MM.1S (cell line): ENCODE results near the gene HDLBP.

ENCODE experiments used
- DNase-seq: peaks from one replicate; pipeline ENCODE4 v3.0.0-alpha.2; 2015
- H2AFZ ChIP-seq: fragments of 300-600 bp; sonication (generic); 2 replicates; pipeline ENCODE4 v1.6.0; 2016; ENCODE audit warnings: antibody characterized with exemption, low read length
- H3F3A ChIP-seq: fragments of 300-600 bp; sonication (generic); 2 replicates; pipeline ENCODE4 v1.6.1; 2016; ENCODE audit warnings: mild to moderate bottlenecking, antibody characterized with exemption, low read length, moderate library complexity, mixed read lengths; ENCODE audit not compliant: insufficient read depth
- H3K27ac ChIP-seq: fragments of 300-600 bp; sonication (generic); 2 replicates; pipeline ENCODE4 v1.5.1; 2016; ENCODE audit warnings: mild to moderate bottlenecking, low read length
- H3K27me3 ChIP-seq: fragments of 300-600 bp; sonication (generic); replicated peaks from 2 replicates; pipeline ENCODE4 v1.6.0; 2016; ENCODE audit warnings: low read length; ENCODE audit not compliant: insufficient read depth
- H3K36me3 ChIP-seq: fragments of 300-600 bp; sonication (generic); replicated peaks from 2 replicates; pipeline ENCODE4 v1.6.1; 2016; ENCODE audit warnings: mild to moderate bottlenecking, low read length, mixed read lengths; ENCODE audit not compliant: insufficient read depth
- H3K4me1 ChIP-seq: fragments of 300-600 bp; sonication (generic); 2 replicates; pipeline ENCODE4 v1.6.1; 2016; ENCODE audit warnings: low read length, mixed read lengths
- H3K4me2 ChIP-seq: fragments of 300-600 bp; sonication (generic); 2 replicates; pipeline ENCODE4 v1.6.0; 2016; ENCODE audit warnings: low read depth, low read length
- H3K4me3 ChIP-seq: fragments of 300-600 bp; sonication (generic); 2 replicates; pipeline ENCODE4 v1.5.1; 2016; ENCODE audit warnings: low read length, mixed read lengths
- H3K79me2 ChIP-seq: fragments of 300-600 bp; sonication (generic); 2 replicates; pipeline ENCODE4 v1.6.1; 2016; ENCODE audit warnings: mixed run types, low read length, mixed read lengths
- H3K9ac ChIP-seq: fragments of 300-600 bp; sonication (generic); 2 replicates; pipeline ENCODE4 v1.6.1; 2016; ENCODE audit warnings: low read length, mixed read lengths
- H3K9me2 ChIP-seq: fragments of 300-600 bp; sonication (generic); replicated peaks from 2 replicates; pipeline ENCODE4 v1.6.1; 2016; ENCODE audit warnings: mild to moderate bottlenecking, low read length, mixed read lengths; ENCODE audit not compliant: insufficient read depth
- H3K9me3 ChIP-seq: fragments of 300-600 bp; sonication (generic); replicated peaks from 2 replicates; pipeline ENCODE4 v1.6.1; 2016; ENCODE audit warnings: mild to moderate bottlenecking, low read length, mixed read lengths; ENCODE audit not compliant: insufficient read depth
- H4K20me1 ChIP-seq: fragments of 300-600 bp; sonication (generic); 2 replicates; pipeline ENCODE4 v1.6.1; 2016; ENCODE audit warnings: mild to moderate bottlenecking, low read length, moderate library complexity, mixed read lengths; ENCODE audit not compliant: insufficient read depth
- CTCF ChIP-seq: fragments of 300-600 bp; sonication (generic); IDR thresholded peaks from 2 replicates; pipeline ENCODE4 v1.5.1; 2016; ENCODE audit warnings: antibody characterized with exemption, low read length, mixed read lengths
- EZH2 ChIP-seq: fragments of 300-600 bp; sonication (generic); optimal IDR thresholded peaks from 2 replicates; pipeline ENCODE3; 2017; ENCODE audit warnings: low read depth, mild to moderate bottlenecking, antibody characterized with exemption, low read length, mixed read lengths
- EZH2phosphoT487 ChIP-seq: fragments of 300-600 bp; sonication (generic); IDR thresholded peaks from 2 replicates; pipeline ENCODE4 v1.6.1; 2018; ENCODE audit warnings: antibody characterized with exemption, low read length

The HDLBP gene

GRCh38 chr2:241182126-241182525 lies 133.3 kb downstream of the HDLBP start:
- Histone ChIP-seq H3F3A (no peaks in the 10 kb centered on the region), H3K79me2 (no peaks in the 10 kb centered on the region), H3K9ac (no peak overlapping the region), H3K4me2 (no peak overlapping the region), H4K20me1 (no peaks in the 10 kb centered on the region), H3K9me2 (no peaks in the 10 kb centered on the region), H3K27me3 (no peaks in the 10 kb centered on the region), H3K27ac (no peak overlapping the region), H3K4me1 (no peaks in the 10 kb centered on the region), H3K36me3 (no peaks in the 10 kb centered on the region), H2AFZ (no peak overlapping the region), H3K4me3 (no peak overlapping the region), H3K9me3 (no peaks in the 10 kb centered on the region)
- TF ChIP-seq EZH2 (no peak), CTCF (no peak), EZH2phosphoT487 (no peak)
- no peak for DNase-seq

GRCh38 chr2:241180495-241180894 lies 135.0 kb downstream of the HDLBP start:
- Histone ChIP-seq H3K4me1 (no peaks in the 10 kb centered on the region), H3K9me3 (no peaks in the 10 kb centered on the region), H3K27me3 (no peaks in the 10 kb centered on the region), H3K9ac (no peak overlapping the region), H3F3A (no peaks in the 10 kb centered on the region), H3K27ac (no peak overlapping the region), H3K79me2 (no peaks in the 10 kb centered on the region), H3K4me3 (no peak overlapping the region), H4K20me1 (no peaks in the 10 kb centered on the region), H2AFZ (no peak overlapping the region), H3K4me2 (no peak overlapping the region), H3K9me2 (no peaks in the 10 kb centered on the region), H3K36me3 (no peaks in the 10 kb centered on the region)
- TF ChIP-seq EZH2phosphoT487 (no peak), CTCF (no peak), EZH2 (no peak)
- DNase-seq = no peak

GRCh38 chr2:241179899-241180298 lies 135.6 kb downstream of the HDLBP start:
- H3K27ac ChIP-seq = no peak overlapping the region
- no peak for DNase-seq

More at GRCh38 chr2:241179899-241180298, 135.6 kb downstream of the HDLBP start:
- no peaks in the 10 kb centered on the region for H3F3A ChIP-seq
- no peaks in the 10 kb centered on the region for H3K9me3 ChIP-seq
- H2AFZ ChIP-seq = no peak overlapping the region
- H3K27me3 ChIP-seq = no peaks in the 10 kb centered on the region
- H3K9ac ChIP-seq = no peak overlapping the region
- no peak for TF ChIP-seq CTCF
- TF ChIP-seq EZH2 = no peak
- TF ChIP-seq EZH2phosphoT487 = no peak
- H3K4me3 ChIP-seq = no peak overlapping the region
- no peaks in the 10 kb centered on the region for H3K79me2 ChIP-seq
- H3K4me1 ChIP-seq = no peaks in the 10 kb centered on the region
- H4K20me1 ChIP-seq = no peaks in the 10 kb centered on the region
- H3K9me2 ChIP-seq = no peaks in the 10 kb centered on the region
- H3K4me2 ChIP-seq = no peak overlapping the region
- H3K36me3 ChIP-seq = no peaks in the 10 kb centered on the region
